IPS-18c (cell line): Measurements from ENCODE around the gene VPS13D.
"Not testable (repeated sequence)": the region's sequence is repeated elsewhere in the genome, so short reads cannot be mapped to it uniquely, and the experiment has no call there.

Source experiments
- H3K4me3 ChIP-seq: 2 replicates; pipeline ENCODE4 v1.7.0; 2013; ENCODE audit warnings: low read depth, mild to moderate bottlenecking, low read length, moderate library complexity; ENCODE audit not compliant: insufficient read depth
- H3K9me3 ChIP-seq: one replicate; pipeline ENCODE4 v1.6.1; 2013; ENCODE audit warnings: mild to moderate bottlenecking, low read length, moderate library complexity; ENCODE audit not compliant: control insufficient read depth, insufficient read depth

Gene VPS13D

GRCh38 chr1:12504601-12505000 lies 274.8 kb downstream of the VPS13D start:
- Histone ChIP-seq H3K9me3 (peaks cover 4% of the 10 kb centered on the region), H3K4me3 (no peak overlapping the region)

DNA sequence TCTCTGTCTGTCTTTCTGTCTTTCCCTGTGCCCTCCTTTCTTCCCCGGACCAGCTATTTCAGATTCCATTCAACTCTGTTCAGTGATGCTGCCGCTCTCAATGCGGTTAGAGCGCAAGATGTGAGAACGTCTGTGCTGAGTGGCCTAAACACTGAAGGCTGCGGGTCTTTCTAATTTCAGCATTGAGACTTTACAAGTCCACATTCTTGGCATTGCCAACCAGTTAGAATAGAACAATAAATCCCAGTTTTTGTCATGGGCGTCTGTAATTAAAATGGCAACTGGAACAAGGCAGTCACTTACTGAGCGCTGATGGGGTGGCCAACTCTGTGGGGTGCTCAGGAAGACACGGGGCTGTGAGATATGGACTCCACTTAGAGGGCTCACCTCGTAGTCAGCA lies 275.4 kb downstream of the VPS13D start:
- Histone ChIP-seq H3K9me3 (peaks cover 4% of the 10 kb centered on the region), H3K4me3 (no peak overlapping the region)

DNA sequence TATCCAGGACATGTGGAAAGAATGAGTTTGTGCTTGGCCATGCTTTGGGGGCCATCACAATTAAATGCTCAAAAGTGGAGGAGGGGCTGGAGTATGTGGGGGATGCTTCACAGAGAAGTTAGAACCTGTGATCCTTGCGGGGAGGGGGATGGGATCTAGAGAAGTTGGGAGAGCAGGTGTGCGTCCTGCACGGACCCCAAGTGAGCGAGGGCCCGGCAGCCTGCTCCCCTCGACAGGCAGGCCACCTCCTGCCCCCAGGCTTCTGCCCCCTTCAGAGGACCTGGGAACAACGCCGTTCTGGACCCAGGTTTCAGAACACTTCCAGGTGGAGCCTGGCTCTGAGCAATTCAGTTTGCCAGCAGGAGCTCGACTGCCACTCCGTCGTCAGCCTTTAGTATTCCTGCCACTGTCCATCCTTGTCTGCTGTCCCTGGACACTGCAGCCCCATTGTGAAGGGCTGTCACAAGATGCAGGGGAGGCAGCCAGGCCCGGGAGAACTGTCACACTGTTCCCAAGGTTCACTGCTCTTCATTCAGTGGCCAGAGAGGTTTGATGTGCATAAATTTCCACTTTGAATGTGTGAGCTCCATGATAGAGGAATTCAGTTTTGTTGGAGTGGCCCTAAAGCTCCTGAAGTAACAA lies 275.9 kb downstream of the VPS13D start:
- H3K9me3 ChIP-seq, result peaks cover 1% of the 10 kb centered on the region
- no peak overlapping the region for H3K4me3 ChIP-seq

GRCh38 chr1:12506281-12507280 lies 276.8 kb downstream of the VPS13D start:
- H3K9me3 ChIP-seq, result no peaks in the 10 kb centered on the region
- no peak overlapping the region for H3K4me3 ChIP-seq

- Histone ChIP-seq H3K4me3 (no peak overlapping the region), H3K9me3 (no peaks in the 10 kb centered on the region)
Observed at GRCh38 chr1:12507631-12508030, 277.8 kb downstream of the VPS13D start.

GRCh38 chr1:12508849-12509248 lies 279.0 kb downstream of the VPS13D start:
- no peaks in the 10 kb centered on the region for H3K9me3 ChIP-seq
- no peak overlapping the region for H3K4me3 ChIP-seq

- Histone ChIP-seq H3K4me3 (no peak overlapping the region), H3K9me3 (no peaks in the 10 kb centered on the region)
Observed at GRCh38 chr1:12511128-12511484, 281.3 kb downstream of the VPS13D start.

GRCh38 chr1:12511516-12512468 lies 282.0 kb downstream of the VPS13D start:
- H3K4me3 ChIP-seq, result no peak overlapping the region
- H3K9me3 ChIP-seq, result no peaks in the 10 kb centered on the region

DNA sequence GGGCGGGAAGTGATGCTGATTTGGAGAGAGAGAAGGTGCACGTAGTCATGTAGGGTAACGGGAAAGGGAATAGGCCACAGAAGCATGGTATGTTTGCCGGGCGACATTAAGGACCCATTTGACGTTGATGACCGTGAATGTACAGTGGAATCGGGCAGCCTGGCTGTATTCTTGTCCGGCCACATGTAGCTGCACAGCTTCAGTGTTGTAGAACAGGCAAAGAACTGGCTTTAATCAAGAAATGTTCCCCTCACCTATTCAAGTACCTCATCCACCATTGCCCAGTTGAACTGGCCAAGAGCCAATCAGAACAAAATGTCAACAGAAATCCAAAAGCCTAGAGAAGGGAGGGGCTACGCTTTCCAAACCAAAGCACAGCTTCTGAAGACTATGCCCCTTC lies 283.4 kb downstream of the VPS13D start:
- H3K4me3 ChIP-seq, result no peak overlapping the region
- no peaks in the 10 kb centered on the region for H3K9me3 ChIP-seq

- no peak overlapping the region for H3K4me3 ChIP-seq
- H3K9me3 ChIP-seq, result no peaks in the 10 kb centered on the region
Observed at GRCh38 chr1:12514590-12514989, 284.8 kb downstream of the VPS13D start.

GRCh38 chr1:12515234-12515633 lies 285.4 kb downstream of the VPS13D start:
- no peaks in the 10 kb centered on the region for H3K9me3 ChIP-seq
- no peak overlapping the region for H3K4me3 ChIP-seq

GRCh38 chr1:12516741-12517140 lies 286.9 kb downstream of the VPS13D start:
- Histone ChIP-seq H3K9me3 (no peaks in the 10 kb centered on the region), H3K4me3 (no peak overlapping the region)

- Histone ChIP-seq H3K9me3 (no peaks in the 10 kb centered on the region), H3K4me3 (no peak overlapping the region)
Observed at GRCh38 chr1:12518931-12519692, 289.3 kb downstream of the VPS13D start.

DNA sequence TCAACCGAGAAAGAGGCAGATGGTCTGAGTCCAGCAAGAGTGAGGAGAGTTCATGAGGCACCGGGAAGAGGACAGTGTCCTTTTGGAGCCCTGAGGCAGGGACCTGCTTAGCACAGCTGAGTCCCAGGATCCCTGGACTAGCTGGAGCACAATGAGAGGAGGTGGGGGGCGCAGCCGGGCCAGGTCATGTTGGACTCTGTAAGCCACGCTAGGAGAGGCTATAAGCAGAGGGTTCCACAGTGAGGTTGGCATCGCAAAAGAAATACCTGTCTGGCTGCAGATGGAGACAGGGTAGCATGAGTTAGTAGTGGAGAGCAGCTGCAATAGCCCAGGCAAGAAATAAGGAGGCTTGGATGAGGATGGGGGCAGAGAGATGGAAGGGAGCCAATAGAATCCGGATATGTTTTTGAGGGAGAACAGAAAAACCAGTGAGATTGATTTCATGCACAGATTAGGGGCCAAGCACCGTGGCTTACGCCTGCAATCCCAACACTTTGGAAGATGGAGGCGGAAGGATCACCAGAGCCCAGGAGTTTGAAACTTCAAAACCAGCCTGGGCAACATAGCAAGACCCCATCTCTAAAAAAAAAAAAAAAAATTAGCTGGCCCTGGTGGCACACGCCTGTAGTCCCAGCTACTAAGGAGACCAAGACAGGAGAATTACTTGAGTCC lies 290.0 kb downstream of the VPS13D start:
- no peak overlapping the region for H3K4me3 ChIP-seq

DNA sequence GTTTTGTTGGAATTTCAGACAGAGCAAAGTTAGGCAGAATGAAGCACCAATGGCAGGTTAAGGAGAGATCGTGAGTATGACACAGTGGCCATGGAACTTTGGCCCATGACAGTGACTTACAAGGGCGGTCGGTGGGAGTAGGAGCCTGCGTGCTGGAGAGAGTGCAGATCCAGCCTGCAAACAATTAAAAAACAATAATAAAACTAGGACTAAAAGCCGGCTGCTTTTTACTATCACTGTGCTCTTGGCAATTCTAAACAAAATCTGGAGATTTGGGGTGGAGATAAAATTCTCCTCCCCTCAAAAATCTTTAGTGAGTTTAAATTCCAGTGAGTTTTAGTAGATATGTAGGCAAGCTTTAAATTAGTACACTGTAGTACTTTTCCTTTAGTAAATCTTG lies 291.3 kb downstream of the VPS13D start:
- Histone ChIP-seq H3K9me3 (no peaks in the 10 kb centered on the region), H3K4me3 (no peak overlapping the region)

More for the DNA sequence above, 290.0 kb downstream of the VPS13D start:
- H3K9me3 ChIP-seq, result no peaks in the 10 kb centered on the region

DNA sequence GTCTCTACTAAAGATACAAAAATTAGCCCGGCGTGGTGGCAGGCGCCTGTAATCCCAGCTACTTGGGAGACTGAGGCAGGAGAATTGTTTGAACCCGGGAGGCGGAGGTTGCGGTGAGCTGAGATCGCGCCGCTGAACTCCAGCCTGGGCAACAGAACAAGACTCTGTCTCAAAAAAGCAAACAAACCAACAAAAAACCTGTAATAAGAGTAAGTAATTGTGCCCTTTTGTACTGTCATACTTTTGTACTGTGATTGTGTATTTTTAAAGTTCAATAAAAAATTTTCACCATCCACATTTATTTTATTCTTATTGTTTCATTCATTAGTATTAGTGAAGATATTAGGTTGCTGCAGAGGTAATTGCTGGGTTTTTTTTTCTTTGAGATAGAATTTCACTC lies 292.9 kb downstream of the VPS13D start:
- not testable (repeated sequence) for H3K9me3 ChIP-seq, H3K4me3 ChIP-seq
